ENCODE results near the gene TLE3. TPM values are rescaled to one million over a fixed set of nuclear protein-coding genes. Genes with fewer than 3 reads are reported as not detected.

The TLE3 gene
- total RNA-seq, 4 donors from 2014 or later = 4.6 to 35.3 (median 13.3) TPM

- intact Hi-C loops (cut with DNase I; ENCODE audit: low total_unique reads) = no loop called here
- in situ Hi-C loops (cut with MboI; ENCODE audit: low sequenced_read_pairs in 4 of 4) = no loop called here
- H3K36me3 ChIP-seq = no peaks in the 10 kb centered on the region
These were observed 84.8 kb downstream of the TLE3 start for GRCh38 chr15:70012895-70013294.

GRCh38 chr15:70008697-70009290 lies 88.9 kb downstream of the TLE3 start:
- Histone ChIP-seq H3K4me1 (no peaks in the 10 kb centered on the region), H3K27me3 (no peaks in the 10 kb centered on the region), H3K9me3 (no peaks in the 10 kb centered on the region), H3K36me3 (no peaks in the 10 kb centered on the region), H3K4me3 (no peak overlapping the region), H3K27ac (no peak overlapping the region)
- ATAC-seq (no peak), DNase-seq (no peak)
- TF ChIP-seq POLR2A (IDR thresholded peaks at IDR 0.05) = no peak
- TF ChIP-seq CTCF (IDR thresholded peaks at IDR 0.05 in 4 of 5, conservative IDR thresholded peaks at IDR 0.05 in 1 of 5) = no peak
- in situ Hi-C loops (cut with MboI; ENCODE audit: low sequenced_read_pairs in 4 of 4) (no loop called here), intact Hi-C loops (cut with DNase I; ENCODE audit: low total_unique reads) (no loop called here)

More at GRCh38 chr15:70012895-70013294, 84.8 kb downstream of the TLE3 start:
- no peaks in the 10 kb centered on the region for H3K4me1 ChIP-seq
- ATAC-seq (no peak), DNase-seq (no peak)
- H3K9me3 ChIP-seq = no peaks in the 10 kb centered on the region
- H3K27me3 ChIP-seq = no peaks in the 10 kb centered on the region
- no peak for TF ChIP-seq CTCF (IDR thresholded peaks at IDR 0.05 in 4 of 5, conservative IDR thresholded peaks at IDR 0.05 in 1 of 5)
- no peak for TF ChIP-seq POLR2A (IDR thresholded peaks at IDR 0.05)
- no peak overlapping the region for H3K4me3 ChIP-seq
- H3K27ac ChIP-seq = no peak overlapping the region

GRCh38 chr15:70006259-70007147 lies 91.2 kb downstream of the TLE3 start:
- Histone ChIP-seq H3K36me3 (no peaks in the 10 kb centered on the region), H3K9me3 (peaks cover 0 to 5% (median 0%) of the 10 kb centered on the region in 3 donors), H3K4me3 (no peak overlapping the region), H3K4me1 (no peaks in the 10 kb centered on the region), H3K27me3 (no peaks in the 10 kb centered on the region), H3K27ac (no peak overlapping the region)
- in situ Hi-C loops (cut with MboI; ENCODE audit: low sequenced_read_pairs in 4 of 4) = no loop called here
- no peak for DNase-seq
- intact Hi-C loops (cut with DNase I; ENCODE audit: low total_unique reads) = no loop called here
- no peak for ATAC-seq
- TF ChIP-seq CTCF (IDR thresholded peaks at IDR 0.05 in 4 of 5, conservative IDR thresholded peaks at IDR 0.05 in 1 of 5) (no peak), POLR2A (IDR thresholded peaks at IDR 0.05) (no peak)

- no peaks in the 10 kb centered on the region for H3K36me3 ChIP-seq
- H3K4me1 ChIP-seq = no peaks in the 10 kb centered on the region
- H3K27ac ChIP-seq = no peak overlapping the region
- DNase-seq = no peak
- ATAC-seq = no peak
- peaks cover 0 to 5% (median 0%) of the 10 kb centered on the region in 3 donors for H3K9me3 ChIP-seq
- TF ChIP-seq POLR2A (IDR thresholded peaks at IDR 0.05) (no peak), CTCF (IDR thresholded peaks at IDR 0.05 in 4 of 5, conservative IDR thresholded peaks at IDR 0.05 in 1 of 5) (no peak)
- intact Hi-C loops (cut with DNase I; ENCODE audit: low total_unique reads) = no loop called here
- in situ Hi-C loops (cut with MboI; ENCODE audit: low sequenced_read_pairs in 4 of 4) = no loop called here
- H3K27me3 ChIP-seq = no peaks in the 10 kb centered on the region
- H3K4me3 ChIP-seq = no peak overlapping the region
These were observed 92.9 kb downstream of the TLE3 start for GRCh38 chr15:70004826-70005225.

All from gastrocnemius medialis (tissue), 4 donors.